ENCODE data around the gene ZFP37.
"Not testable (repeated sequence)": the region's sequence is repeated elsewhere in the genome, so short reads cannot be mapped to it uniquely, and the experiment has no call there.

The ZFP37 gene

GRCh38 chr9:113089143-113089505 is 32.6 kb upstream of the ZFP37 start:
- H3K79me1 ChIP-seq (ENCODE audit: low read length); H3K4me2 ChIP-seq (ENCODE audit: low read length); H3K4me3 ChIP-seq (ENCODE audit: low read depth, low read length); H2AFZ ChIP-seq (ENCODE audit: insufficient read depth, low read length, poor library complexity); H4K8ac ChIP-seq (ENCODE audit: low read depth, low read length); H2BK5ac ChIP-seq (ENCODE audit: low read depth, low read length, poor library complexity); H4K91ac ChIP-seq (ENCODE audit: low read depth, low read length); H3K23ac ChIP-seq (ENCODE audit: low read length); H3K9ac ChIP-seq (ENCODE audit: low read length); DNase-seq; H3K36me3 ChIP-seq (ENCODE audit: control insufficient read depth in 1 of 2, insufficient read depth in 2 of 2, low read length in 2 of 2); H3K18ac ChIP-seq (ENCODE audit: low read length); H2AK5ac ChIP-seq (ENCODE audit: low read length); H3K14ac ChIP-seq (ENCODE audit: low read length); H3K27me3 ChIP-seq (ENCODE audit: insufficient read depth, low read length); H4K12ac ChIP-seq (ENCODE audit: low read depth, low read length); H3K27ac ChIP-seq (ENCODE audit: low read depth, low read length); H3K4me1 ChIP-seq (ENCODE audit: control insufficient read depth in 1 of 2, insufficient read depth in 2 of 2, low read length in 2 of 2); H2BK120ac ChIP-seq (ENCODE audit: insufficient read depth, low read length, poor library complexity); H3K79me2 ChIP-seq (ENCODE audit: control insufficient read depth, insufficient read depth, low read length, poor library complexity); H3K9me3 ChIP-seq (ENCODE audit: insufficient read depth, low read depth, low read length); H2BK12ac ChIP-seq (ENCODE audit: low read length); H3K4ac ChIP-seq (ENCODE audit: low read depth, low read length): not testable (repeated sequence)
- no CpG with 5 or more reads among the region's 25 CpGs for WGBS (ENCODE audit: extremely low coverage, insufficient coverage, insufficient read length)

GRCh38 chr9:113088456-113089142 is 32.1 kb upstream of the ZFP37 start:
- H3K79me2 ChIP-seq (ENCODE audit: control insufficient read depth, insufficient read depth, low read length, poor library complexity); H2AFZ ChIP-seq (ENCODE audit: insufficient read depth, low read length, poor library complexity); H3K4me1 ChIP-seq (ENCODE audit: control insufficient read depth in 1 of 2, insufficient read depth in 2 of 2, low read length in 2 of 2); H4K8ac ChIP-seq (ENCODE audit: low read depth, low read length); H3K23ac ChIP-seq (ENCODE audit: low read length); H4K12ac ChIP-seq (ENCODE audit: low read depth, low read length); H3K4me3 ChIP-seq (ENCODE audit: low read depth, low read length); H3K79me1 ChIP-seq (ENCODE audit: low read length); H3K18ac ChIP-seq (ENCODE audit: low read length); DNase-seq; H3K36me3 ChIP-seq (ENCODE audit: control insufficient read depth in 1 of 2, insufficient read depth in 2 of 2, low read length in 2 of 2); H3K27ac ChIP-seq (ENCODE audit: low read depth, low read length); H3K9ac ChIP-seq (ENCODE audit: low read length); H3K14ac ChIP-seq (ENCODE audit: low read length); H3K9me3 ChIP-seq (ENCODE audit: insufficient read depth, low read depth, low read length); H2BK120ac ChIP-seq (ENCODE audit: insufficient read depth, low read length, poor library complexity); H3K4ac ChIP-seq (ENCODE audit: low read depth, low read length); H4K91ac ChIP-seq (ENCODE audit: low read depth, low read length); H2AK5ac ChIP-seq (ENCODE audit: low read length); H3K27me3 ChIP-seq (ENCODE audit: insufficient read depth, low read length); H2BK12ac ChIP-seq (ENCODE audit: low read length); H2BK5ac ChIP-seq (ENCODE audit: low read depth, low read length, poor library complexity); H3K4me2 ChIP-seq (ENCODE audit: low read length): not testable (repeated sequence)
- WGBS (ENCODE audit: extremely low coverage, insufficient coverage, insufficient read length), result no CpG with 5 or more reads among the region's 30 CpGs

GRCh38 chr9:113062932-113063310 is 6.4 kb upstream of the ZFP37 start:
- H3K27me3 ChIP-seq (ENCODE audit: insufficient read depth, low read length), result peaks cover 27% of the 10 kb centered on the region
- not testable (repeated sequence) for H2BK12ac ChIP-seq (ENCODE audit: low read length); H3K18ac ChIP-seq (ENCODE audit: low read length); H3K23ac ChIP-seq (ENCODE audit: low read length); H3K4me3 ChIP-seq (ENCODE audit: low read depth, low read length); H4K12ac ChIP-seq (ENCODE audit: low read depth, low read length); H3K9ac ChIP-seq (ENCODE audit: low read length); H2BK5ac ChIP-seq (ENCODE audit: low read depth, low read length, poor library complexity); H3K36me3 ChIP-seq (ENCODE audit: control insufficient read depth in 1 of 2, insufficient read depth in 2 of 2, low read length in 2 of 2); H4K91ac ChIP-seq (ENCODE audit: low read depth, low read length); H2AK5ac ChIP-seq (ENCODE audit: low read length); H3K79me2 ChIP-seq (ENCODE audit: control insufficient read depth, insufficient read depth, low read length, poor library complexity); H3K27ac ChIP-seq (ENCODE audit: low read depth, low read length); H3K4me1 ChIP-seq (ENCODE audit: control insufficient read depth in 1 of 2, insufficient read depth in 2 of 2, low read length in 2 of 2); H3K4me2 ChIP-seq (ENCODE audit: low read length); H4K8ac ChIP-seq (ENCODE audit: low read depth, low read length); DNase-seq; H2AFZ ChIP-seq (ENCODE audit: insufficient read depth, low read length, poor library complexity); H3K14ac ChIP-seq (ENCODE audit: low read length); H3K79me1 ChIP-seq (ENCODE audit: low read length); H3K4ac ChIP-seq (ENCODE audit: low read depth, low read length); H2BK120ac ChIP-seq (ENCODE audit: insufficient read depth, low read length, poor library complexity)
- no CpG with 5 or more reads among the region's 20 CpGs for WGBS (ENCODE audit: extremely low coverage, insufficient coverage, insufficient read length)
- H3K9me3 ChIP-seq (ENCODE audit: insufficient read depth, low read depth, low read length), result peaks cover 33% of the 10 kb centered on the region

GRCh38 chr9:113062256-113062931 is 5.9 kb upstream of the ZFP37 start:
- not testable (repeated sequence) for H3K18ac ChIP-seq (ENCODE audit: low read length); H3K4me1 ChIP-seq (ENCODE audit: control insufficient read depth in 1 of 2, insufficient read depth in 2 of 2, low read length in 2 of 2); H3K4me3 ChIP-seq (ENCODE audit: low read depth, low read length); H3K79me1 ChIP-seq (ENCODE audit: low read length); H4K8ac ChIP-seq (ENCODE audit: low read depth, low read length); H4K12ac ChIP-seq (ENCODE audit: low read depth, low read length); H3K79me2 ChIP-seq (ENCODE audit: control insufficient read depth, insufficient read depth, low read length, poor library complexity); DNase-seq; H3K14ac ChIP-seq (ENCODE audit: low read length); H3K36me3 ChIP-seq (ENCODE audit: control insufficient read depth in 1 of 2, insufficient read depth in 2 of 2, low read length in 2 of 2); H3K4ac ChIP-seq (ENCODE audit: low read depth, low read length); H3K23ac ChIP-seq (ENCODE audit: low read length); H2BK12ac ChIP-seq (ENCODE audit: low read length); H4K91ac ChIP-seq (ENCODE audit: low read depth, low read length); H2AFZ ChIP-seq (ENCODE audit: insufficient read depth, low read length, poor library complexity); H2BK5ac ChIP-seq (ENCODE audit: low read depth, low read length, poor library complexity); H3K9ac ChIP-seq (ENCODE audit: low read length); H3K27ac ChIP-seq (ENCODE audit: low read depth, low read length); H2BK120ac ChIP-seq (ENCODE audit: insufficient read depth, low read length, poor library complexity); H3K4me2 ChIP-seq (ENCODE audit: low read length); H2AK5ac ChIP-seq (ENCODE audit: low read length)
- Histone ChIP-seq H3K27me3 (ENCODE audit: insufficient read depth, low read length) (peaks cover 27% of the 10 kb centered on the region), H3K9me3 (ENCODE audit: insufficient read depth, low read depth, low read length) (peaks cover 33% of the 10 kb centered on the region)
- WGBS (ENCODE audit: extremely low coverage, insufficient coverage, insufficient read length), result no CpG with 5 or more reads among the region's 44 CpGs
